ENCODE data around the gene TBC1D2B.

The TBC1D2B gene

DNA sequence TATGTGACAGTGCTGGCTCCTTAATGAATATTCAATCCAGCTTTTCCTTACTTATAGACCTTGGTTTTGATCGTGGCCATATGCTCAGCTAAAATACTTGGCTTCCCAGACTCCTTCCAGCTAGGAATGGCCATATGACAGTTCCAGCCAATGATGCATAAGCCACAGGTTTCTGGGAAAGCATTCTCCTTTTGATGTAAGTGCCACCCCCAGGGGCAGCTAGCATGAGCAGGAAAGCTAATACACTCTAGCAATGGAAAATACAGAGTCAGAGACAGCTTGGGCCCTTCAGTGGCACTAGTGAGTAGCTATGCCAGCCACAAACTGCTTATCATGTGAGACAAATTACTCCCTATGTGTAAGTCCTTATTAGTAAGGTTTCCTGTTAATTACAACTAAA is 26.7 kb downstream of the TBC1D2B start:
- H3K9me3 ChIP-seq (ENCODE audit: control insufficient read depth, insufficient read depth, low read depth, low read length): no peaks in the 10 kb centered on the region
- H3K4me1 ChIP-seq (ENCODE audit: control insufficient read depth, insufficient read depth, low read length): peaks cover 16% of the 10 kb centered on the region
- CTCF ChIA-PET: interaction anchor here (0.5 to 2.6 kb wide), 6 partner anchors 11 to 217 kb away, joined by 3 to 13 read pairs (median 4); no protein-coding TSS in a partner anchor
- H3K27ac ChIP-seq (ENCODE audit: extremely low read depth, low read depth, low read length): no peak overlapping the region
- H3K36me3 ChIP-seq (ENCODE audit: control insufficient read depth in 2 of 2, insufficient read depth in 1 of 2, low read length in 2 of 2): peaks cover 3 to 34% of the 10 kb centered on the region in 2 experiments; a peak in 2 of 3 replicates
- POLR2A ChIA-PET: no interaction called here
- no peak overlapping the region for H3K4me3 ChIP-seq (ENCODE audit: low read depth, low read length)
- no peak for TF ChIP-seq ZNF37A (tag by site-specific recombination; IDR thresholded peaks at IDR 0.05)
- no peak for TF ChIP-seq ELK4 (IDR thresholded peaks at IDR 0.05; ENCODE audit: borderline replicate concordance, low read depth, low read length)
- TF ChIP-seq ZNF114 (tag by site-specific recombination; IDR thresholded peaks at IDR 0.05): no peak
- no peak for TF ChIP-seq GLI4 (tag by site-specific recombination; IDR thresholded peaks at IDR 0.05)
- no peak for TF ChIP-seq GLIS1 (tag by site-specific recombination; IDR thresholded peaks at IDR 0.05)
- TF ChIP-seq ZBTB20 (tag by site-specific recombination; IDR thresholded peaks at IDR 0.05): no peak
- no peak for TF ChIP-seq ZNF146 (tag by site-specific recombination; IDR thresholded peaks at IDR 0.05)
- TF ChIP-seq KLF17 (tag by site-specific recombination; IDR thresholded peaks at IDR 0.05): no peak
- TF ChIP-seq, protein P1, sequence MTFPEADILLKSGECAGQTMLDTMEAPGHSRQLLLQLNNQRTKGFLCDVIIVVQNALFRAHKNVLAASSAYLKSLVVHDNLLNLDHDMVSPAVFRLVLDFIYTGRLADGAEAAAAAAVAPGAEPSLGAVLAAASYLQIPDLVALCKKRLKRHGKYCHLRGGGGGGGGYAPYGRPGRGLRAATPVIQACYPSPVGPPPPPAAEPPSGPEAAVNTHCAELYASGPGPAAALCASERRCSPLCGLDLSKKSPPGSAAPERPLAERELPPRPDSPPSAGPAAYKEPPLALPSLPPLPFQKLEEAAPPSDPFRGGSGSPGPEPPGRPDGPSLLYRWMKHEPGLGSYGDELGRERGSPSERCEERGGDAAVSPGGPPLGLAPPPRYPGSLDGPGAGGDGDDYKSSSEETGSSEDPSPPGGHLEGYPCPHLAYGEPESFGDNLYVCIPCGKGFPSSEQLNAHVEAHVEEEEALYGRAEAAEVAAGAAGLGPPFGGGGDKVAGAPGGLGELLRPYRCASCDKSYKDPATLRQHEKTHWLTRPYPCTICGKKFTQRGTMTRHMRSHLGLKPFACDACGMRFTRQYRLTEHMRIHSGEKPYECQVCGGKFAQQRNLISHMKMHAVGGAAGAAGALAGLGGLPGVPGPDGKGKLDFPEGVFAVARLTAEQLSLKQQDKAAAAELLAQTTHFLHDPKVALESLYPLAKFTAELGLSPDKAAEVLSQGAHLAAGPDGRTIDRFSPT (tag by site-specific recombination; IDR thresholded peaks at IDR 0.05): no peak
- TF ChIP-seq ZNF221 (tag by site-specific recombination; IDR thresholded peaks at IDR 0.05; ENCODE audit: borderline replicate concordance): no peak
- TF ChIP-seq ZBTB21 (tag by site-specific recombination; IDR thresholded peaks at IDR 0.05): no peak
- TF ChIP-seq ZNF544 (tag by site-specific recombination; IDR thresholded peaks at IDR 0.05): no peak
- no peak for TF ChIP-seq ZNF404 (tag by site-specific recombination; IDR thresholded peaks at IDR 0.05)
- no peak for TF ChIP-seq ZFHX2 (tag by site-specific recombination; conservative IDR thresholded peaks at IDR 0.05)
- TF ChIP-seq ZNF660 (tag by site-specific recombination; IDR thresholded peaks at IDR 0.05): no peak
- TF ChIP-seq ZNF48 (tag by site-specific recombination; IDR thresholded peaks at IDR 0.05): no peak
- TF ChIP-seq ZNF488 (tag by site-specific recombination; IDR thresholded peaks at IDR 0.05): no peak
- TF ChIP-seq PRDM2 (tag by site-specific recombination; IDR thresholded peaks at IDR 0.05; ENCODE audit: borderline replicate concordance): no peak
- no peak for TF ChIP-seq ZNF292 (tag by site-specific recombination; IDR thresholded peaks at IDR 0.05; ENCODE audit: borderline replicate concordance, low read depth)
- no peak for TF ChIP-seq ZNF792 (tag by site-specific recombination; IDR thresholded peaks at IDR 0.05)

All from HEK293 (cell line).